GM06990 (cell line): Measurements from ENCODE around the gene BGN.

Experiments used
- DNase-seq: peaks from one replicate; pipeline ENCODE4 v3.0.0-alpha.2; 2011; ENCODE audit not compliant: insufficient read length; ENCODE audit errors: extremely low read depth
- H3K27me3 ChIP-seq: replicated peaks from 2 replicates; pipeline ENCODE4 v1.6.0; 2011; ENCODE audit warnings: low read length; ENCODE audit not compliant: control insufficient read depth, insufficient read depth
- H3K36me3 ChIP-seq: 2 replicates; pipeline ENCODE4 v1.5.1; 2011; ENCODE audit warnings: low read length; ENCODE audit not compliant: control insufficient read depth, insufficient read depth
- H3K4me3 ChIP-seq: replicated peaks from 2 replicates; pipeline ENCODE4 v1.5.1; 2011; ENCODE audit warnings: low read depth, mild to moderate bottlenecking, control low read depth, low read length
- TF ChIP-seq, protein P1 (sequence below): IDR thresholded peaks from 2 replicates; pipeline ENCODE4 v1.5.1; 2011; ENCODE audit warnings: low read length, control low read depth, mild to moderate bottlenecking, inconsistent platforms; ENCODE audit not compliant: insufficient read depth, poor library complexity, severe bottlenecking

BGN gene

DNA sequence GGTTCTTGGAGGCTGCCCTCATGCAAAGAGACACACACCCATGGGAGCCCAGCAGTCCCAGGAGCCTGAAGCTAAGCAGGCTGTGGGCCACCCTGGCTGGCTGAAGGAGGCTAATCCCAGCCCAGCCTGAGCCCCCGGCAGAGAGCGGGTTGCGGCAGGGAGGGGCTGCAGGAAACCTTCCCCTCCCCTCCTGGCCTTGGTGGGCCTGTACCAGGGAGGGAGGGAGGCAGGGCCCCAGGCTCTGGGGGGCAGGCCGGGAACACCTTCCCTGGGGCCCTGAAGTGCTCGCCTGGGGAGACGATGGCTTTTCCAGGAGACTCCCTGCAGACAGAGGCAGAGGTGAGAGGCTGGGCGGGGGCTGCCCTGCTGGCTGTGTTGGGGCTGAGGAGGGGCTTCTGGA is 3.7 kb downstream of the BGN start:
- DNase-seq: no peak
- TF ChIP-seq, protein P1, sequence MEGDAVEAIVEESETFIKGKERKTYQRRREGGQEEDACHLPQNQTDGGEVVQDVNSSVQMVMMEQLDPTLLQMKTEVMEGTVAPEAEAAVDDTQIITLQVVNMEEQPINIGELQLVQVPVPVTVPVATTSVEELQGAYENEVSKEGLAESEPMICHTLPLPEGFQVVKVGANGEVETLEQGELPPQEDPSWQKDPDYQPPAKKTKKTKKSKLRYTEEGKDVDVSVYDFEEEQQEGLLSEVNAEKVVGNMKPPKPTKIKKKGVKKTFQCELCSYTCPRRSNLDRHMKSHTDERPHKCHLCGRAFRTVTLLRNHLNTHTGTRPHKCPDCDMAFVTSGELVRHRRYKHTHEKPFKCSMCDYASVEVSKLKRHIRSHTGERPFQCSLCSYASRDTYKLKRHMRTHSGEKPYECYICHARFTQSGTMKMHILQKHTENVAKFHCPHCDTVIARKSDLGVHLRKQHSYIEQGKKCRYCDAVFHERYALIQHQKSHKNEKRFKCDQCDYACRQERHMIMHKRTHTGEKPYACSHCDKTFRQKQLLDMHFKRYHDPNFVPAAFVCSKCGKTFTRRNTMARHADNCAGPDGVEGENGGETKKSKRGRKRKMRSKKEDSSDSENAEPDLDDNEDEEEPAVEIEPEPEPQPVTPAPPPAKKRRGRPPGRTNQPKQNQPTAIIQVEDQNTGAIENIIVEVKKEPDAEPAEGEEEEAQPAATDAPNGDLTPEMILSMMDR: no peak
- Histone ChIP-seq H3K4me3 (no peak overlapping the region), H3K27me3 (no peaks in the 10 kb centered on the region), H3K36me3 (no peaks in the 10 kb centered on the region)

DNA sequence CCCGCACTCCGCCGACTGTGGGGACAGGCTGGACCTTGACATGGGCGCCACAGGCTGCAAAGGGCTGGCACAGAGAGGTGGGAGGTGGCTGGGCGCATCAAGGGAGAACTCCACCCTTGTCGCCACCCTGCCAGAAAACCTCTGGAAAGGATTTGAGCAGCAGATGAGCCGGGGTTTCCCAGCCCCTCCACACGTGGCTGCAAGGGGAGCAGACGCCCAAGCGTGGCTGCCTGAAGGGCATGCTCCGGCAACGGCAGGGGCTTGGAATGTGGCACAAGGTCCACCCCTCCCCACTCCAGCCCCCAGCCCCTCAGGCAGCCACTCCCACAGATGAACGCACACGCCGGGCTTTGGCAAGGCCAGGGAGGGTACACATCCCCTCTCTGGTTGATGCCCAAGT is 4.6 kb downstream of the BGN start:
- no peaks in the 10 kb centered on the region for H3K36me3 ChIP-seq
- TF ChIP-seq, protein P1: no peak
- H3K4me3 ChIP-seq: no peak overlapping the region
- DNase-seq: no peak
- H3K27me3 ChIP-seq: no peaks in the 10 kb centered on the region

DNA sequence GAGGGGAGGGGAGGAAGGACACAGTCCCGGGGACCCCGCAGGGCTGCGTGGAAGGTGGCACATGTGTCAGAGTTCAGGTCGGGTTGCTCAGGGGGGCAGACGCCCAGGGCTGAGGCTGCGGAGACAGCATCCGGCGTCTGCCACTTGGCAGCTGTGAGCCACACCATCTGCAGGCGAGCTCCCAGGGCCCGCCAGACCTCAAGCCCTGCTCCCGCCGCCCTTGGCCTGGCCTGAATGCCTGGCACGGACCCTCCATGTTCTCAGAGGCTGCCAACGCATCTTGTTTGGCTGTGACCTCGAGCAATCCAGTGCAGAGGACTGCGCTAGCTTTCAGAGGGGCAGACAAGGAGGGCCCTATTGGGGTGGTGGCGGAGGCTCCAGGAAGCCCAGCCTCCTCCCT is 5.1 kb downstream of the BGN start:
- no peaks in the 10 kb centered on the region for H3K27me3 ChIP-seq
- no peaks in the 10 kb centered on the region for H3K36me3 ChIP-seq
- TF ChIP-seq, protein P1: no peak
- no peak overlapping the region for H3K4me3 ChIP-seq
- DNase-seq: no peak

DNA sequence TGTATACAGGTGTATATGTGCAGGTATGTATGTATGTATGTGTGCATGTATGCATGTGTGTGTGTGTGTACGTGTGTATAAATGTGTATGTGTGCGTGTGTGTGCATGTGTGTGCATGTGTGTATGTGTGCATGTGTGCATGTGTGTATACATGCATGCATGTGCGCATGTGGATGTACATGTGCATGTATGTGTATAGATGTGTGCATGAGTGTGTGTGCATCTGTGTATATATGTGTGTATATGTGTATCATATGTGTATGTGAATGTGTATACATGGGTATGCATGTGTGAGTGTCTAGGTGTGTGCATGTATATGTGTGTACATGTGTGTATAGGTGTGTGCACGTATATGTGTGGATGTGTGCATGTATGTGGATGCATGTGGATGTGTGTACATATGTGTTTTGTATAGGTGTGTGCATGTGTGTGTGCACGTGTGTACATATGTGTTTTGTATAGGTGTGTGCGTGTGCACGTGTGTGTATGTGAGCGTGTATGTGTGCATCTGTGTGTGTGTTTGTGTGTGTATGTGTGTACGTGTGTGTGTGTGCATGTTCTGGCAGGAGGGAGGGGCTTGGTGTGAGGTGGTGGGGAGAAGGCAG is 6.0 kb downstream of the BGN start:
- TF ChIP-seq, protein P1: no peak
- H3K27me3 ChIP-seq: no peaks in the 10 kb centered on the region
- no peak overlapping the region for H3K4me3 ChIP-seq
- no peak for DNase-seq
- H3K36me3 ChIP-seq: no peaks in the 10 kb centered on the region

DNA sequence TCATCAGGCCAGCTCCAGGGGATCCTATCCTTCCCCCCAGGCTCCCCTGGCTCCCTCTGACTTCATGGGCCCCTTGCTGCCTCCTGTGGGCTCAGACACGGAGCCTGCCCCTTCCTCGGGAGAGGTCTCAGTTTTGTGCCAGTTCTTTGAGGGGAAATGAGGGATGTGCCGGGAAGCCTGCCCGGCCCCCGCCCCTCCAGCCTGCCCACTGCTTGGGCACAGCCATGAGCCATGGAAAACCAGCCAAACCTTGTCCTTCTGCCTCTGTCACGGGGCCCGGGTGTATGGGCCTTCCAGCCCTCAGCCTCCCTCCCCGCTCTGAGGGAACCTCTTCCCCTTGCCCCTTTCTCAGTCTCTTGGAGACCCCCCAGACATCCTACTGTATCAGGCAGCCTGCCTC is 6.8 kb downstream of the BGN start:
- Histone ChIP-seq H3K4me3 (no peak overlapping the region), H3K27me3 (no peaks in the 10 kb centered on the region), H3K36me3 (no peaks in the 10 kb centered on the region)
- DNase-seq: no peak
- TF ChIP-seq, protein P1: no peak

DNA sequence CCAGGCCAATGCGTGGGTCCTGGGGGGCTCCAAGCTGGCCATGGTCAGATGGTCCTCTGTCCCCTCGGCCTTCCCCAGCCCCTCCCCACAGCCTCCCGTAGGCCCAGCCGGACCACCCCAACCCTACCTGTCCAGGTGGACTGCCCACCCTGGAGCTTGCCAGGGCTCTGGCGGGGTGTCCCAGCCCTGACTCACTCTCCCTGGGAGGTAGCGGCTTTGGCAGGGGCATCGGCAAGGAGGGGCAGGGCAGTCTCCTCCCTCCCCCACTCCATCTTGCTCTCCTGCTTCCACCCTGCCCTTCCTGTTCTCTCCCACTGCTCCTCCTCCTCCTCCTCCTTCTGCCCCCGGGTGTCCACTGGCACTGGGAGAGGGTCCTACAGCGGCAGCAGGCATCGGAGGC is 7.4 kb downstream of the BGN start:
- TF ChIP-seq, protein P1: no peak
- Histone ChIP-seq H3K4me3 (no peak overlapping the region), H3K36me3 (no peaks in the 10 kb centered on the region), H3K27me3 (no peaks in the 10 kb centered on the region)
- DNase-seq: no peak
